ENCODE measurements around the gene SH3D19. TPM values are rescaled to one million over a fixed set of nuclear protein-coding genes. Genes with fewer than 3 reads are reported as not detected.

SH3D19 gene
- total and polyA plus RNA-seq, 12 donors, result 32.4 to 175 (median 116) TPM

GRCh38 chr4:151175754-151176631 lies 149.4 kb downstream of the SH3D19 start:
- Histone ChIP-seq H3K27me3 (no peaks in the 10 kb centered on the region), H3K4me3 (no peak overlapping the region), H3K36me3 (peaks cover 0 to 78% (median 21%) of the 10 kb centered on the region in 9 donors), H3K27ac (peak overlapping the region in 3 of 10 donors; percentile 6 to 49 (median 12)), H3K9me3 (no peaks in the 10 kb centered on the region), H3K4me1 (peaks cover 0 to 27% (median 16%) of the 10 kb centered on the region in 9 donors)
- 96% methylated on average over 8 of the region's 8 CpGs for WGBS, 2 donors
- no peak for TF ChIP-seq CTCF (IDR thresholded peaks at IDR 0.05)
- no peak for DNase-seq
- ATAC-seq, result no peak
- intact Hi-C loops (cut with DNase I), result no loop called here

GRCh38 chr4:151175233-151175632 lies 150.2 kb downstream of the SH3D19 start:
- 78 to 80% methylated on average over 7 of the region's 7 CpGs for WGBS, 2 donors
- peaks cover 0 to 82% (median 21%) of the 10 kb centered on the region in 9 donors for H3K36me3 ChIP-seq
- H3K9me3 ChIP-seq, result no peaks in the 10 kb centered on the region
- no peak for ATAC-seq
- H3K4me1 ChIP-seq, result peaks cover 0 to 34% (median 16%) of the 10 kb centered on the region in 9 donors
- no peak overlapping the region for H3K4me3 ChIP-seq
- no peak for DNase-seq
- no peaks in the 10 kb centered on the region for H3K27me3 ChIP-seq
- intact Hi-C loops (cut with DNase I), result no loop called here
- peak overlapping the region in 7 of 10 donors; percentile 6 to 49 (median 21) for H3K27ac ChIP-seq
- TF ChIP-seq CTCF (IDR thresholded peaks at IDR 0.05), result no peak

- intact Hi-C loops (cut with DNase I), result no loop called here
- H3K27me3 ChIP-seq, result no peaks in the 10 kb centered on the region
- no peaks in the 10 kb centered on the region for H3K9me3 ChIP-seq
- ATAC-seq, result peak in 2 of 8 donors; percentile 8 to 25
- H3K4me3 ChIP-seq, result no peak overlapping the region
- WGBS, 2 donors, result 76 to 80% methylated on average over 7 of the region's 7 CpGs
- H3K27ac ChIP-seq, result peak overlapping the region in 7 of 10 donors; percentile 6 to 49 (median 21)
- H3K4me1 ChIP-seq, result peaks cover 0 to 39% (median 16%) of the 10 kb centered on the region in 9 donors
- no peak for DNase-seq
- H3K36me3 ChIP-seq, result peaks cover 0 to 82% (median 21%) of the 10 kb centered on the region in 9 donors
- no peak for TF ChIP-seq CTCF (IDR thresholded peaks at IDR 0.05)
These were observed 150.6 kb downstream of the SH3D19 start for GRCh38 chr4:151174784-151175183.

- no peaks in the 10 kb centered on the region for H3K9me3 ChIP-seq
- DNase-seq (peak; percentile 13 to 61), ATAC-seq (peak in 7 of 8 donors; percentile 22 to 69 (median 55))
- H3K4me1 ChIP-seq, result peaks cover 0 to 48% (median 20%) of the 10 kb centered on the region in 9 donors
- no peaks in the 10 kb centered on the region for H3K27me3 ChIP-seq
- H3K36me3 ChIP-seq, result peaks cover 0 to 79% (median 21%) of the 10 kb centered on the region in 9 donors
- 35 to 44% methylated on average over 3 of the region's 3 CpGs for WGBS, 2 donors
- intact Hi-C loops (cut with DNase I), result no loop called here
- no peak for TF ChIP-seq CTCF (IDR thresholded peaks at IDR 0.05)
- peak overlapping the region in 3 of 10 donors; percentile 6 to 49 (median 21) for H3K27ac ChIP-seq
- no peak overlapping the region for H3K4me3 ChIP-seq
These were observed 151.5 kb downstream of the SH3D19 start for GRCh38 chr4:151173871-151174270.

Measured in heart right ventricle (tissue), 16 donors.